H1 (cell line): ENCODE results near the gene AVPR2. TPM values are rescaled to one million over a fixed set of nuclear protein-coding genes. Genes with fewer than 3 reads are reported as not detected.

Experiments used
- CTCF ChIA-PET: fragments of 300-600 bp; sonication (Branson Sonifier 250); formaldehyde crosslinking; loops from one replicate; lab custom pipeline; 2021; ENCODE audit not compliant: partially characterized antibody; lab: Charles Lee
- POLR2A ChIA-PET: fragments of 300-600 bp; sonication (Branson Sonifier 250); formaldehyde crosslinking; loops from one replicate; lab custom pipeline; 2021; ENCODE audit warnings: inconsistent platforms; ENCODE audit not compliant: partially characterized antibody; lab: Charles Lee
- DNase-seq, 2 experiments: peaks; one replicate each; pipeline versions ENCODE4 v3.0.0 to v3.0.0-alpha.2; 2010 to 2022; ENCODE audit warnings: low spot score in 2 of 2, low read depth in 1 of 2, mixed read lengths in 1 of 2
- FAIRE-seq: peaks from 2 replicates; lab custom pipeline; 2011; peaks lifted over from hg19 to GRCh38; lab: Jason Lieb, UNC
- H2AFZ ChIP-seq: 2 replicates; pipeline ENCODE4 v1.8.1; 2012; ENCODE audit warnings: low read length, inconsistent platforms
- H2AK5ac ChIP-seq: 2 replicates; pipeline ENCODE4 v1.6.1; 2013; ENCODE audit warnings: low read depth, low read length
- H2BK120ac ChIP-seq: replicated peaks from 2 replicates; pipeline ENCODE3; 2013; ENCODE audit warnings: low read depth, low read length, inconsistent platforms
- H2BK12ac ChIP-seq: 2 replicates; pipeline ENCODE4 v1.6.1; 2013; ENCODE audit warnings: low read depth, low read length
- H2BK15ac ChIP-seq: 2 replicates; pipeline ENCODE4 v1.6.1; 2013; ENCODE audit warnings: low read length
- H2BK20ac ChIP-seq: 2 replicates; pipeline ENCODE4 v1.6.1; 2013; ENCODE audit warnings: low read length
- H2BK5ac ChIP-seq: 2 replicates; pipeline ENCODE4 v1.6.1; 2013; ENCODE audit warnings: low read depth, low read length
- H3K14ac ChIP-seq: 2 replicates; pipeline ENCODE4 v1.6.1; 2013; ENCODE audit warnings: inconsistent platforms; ENCODE audit not compliant: insufficient read length
- H3K18ac ChIP-seq: 2 replicates; pipeline ENCODE4 v1.6.1; 2013; ENCODE audit warnings: low read length; ENCODE audit errors: extremely low read depth
- H3K23ac ChIP-seq: 2 replicates; pipeline ENCODE4 v1.6.1; 2013; ENCODE audit warnings: inconsistent platforms; ENCODE audit not compliant: insufficient read length
- H3K23me2 ChIP-seq: 2 replicates; pipeline ENCODE4 v1.6.1; 2013; ENCODE audit warnings: low read depth, low read length
- H3K27ac ChIP-seq: 2 replicates; pipeline ENCODE4 v1.6.1; 2011; ENCODE audit warnings: low read depth, low read length, inconsistent platforms
- H3K27me3 ChIP-seq, 4 experiments: replicated peaks in 1 of 4; 1 replicate in 1 of 4; 2 replicates in 3 of 4; pipeline versions ENCODE4 v1.6.1 to v1.8.1; 2011 to 2013; ENCODE audit warnings: low read length in 3 of 4, mild to moderate bottlenecking in 3 of 4, inconsistent platforms in 2 of 4, mixed read lengths in 2 of 4, moderate library complexity in 1 of 4; ENCODE audit not compliant: control insufficient read depth in 3 of 4, insufficient read depth in 3 of 4; ENCODE audit errors: extremely low read depth in 1 of 4
- H3K36me3 ChIP-seq, 4 experiments: 2 replicates each; pipeline versions ENCODE4 v1.6.1 to v1.8.1; 2011 to 2013; ENCODE audit warnings: mild to moderate bottlenecking in 4 of 4, low read length in 3 of 4, moderate library complexity in 2 of 4, control low read depth in 1 of 4, inconsistent platforms in 1 of 4; ENCODE audit not compliant: insufficient read depth in 4 of 4, control insufficient read depth in 2 of 4
- H3K4ac ChIP-seq: replicated peaks from 2 replicates; pipeline ENCODE3; 2013; ENCODE audit warnings: low read length, low read depth, mixed read lengths, inconsistent platforms; ENCODE audit not compliant: insufficient read length
- H3K4me1 ChIP-seq, 4 experiments: replicated peaks in 1 of 4; 1 replicate in 1 of 4; 2 replicates in 3 of 4; pipeline versions ENCODE4 v1.6.1 to v1.8.1; 2011 to 2013; ENCODE audit warnings: low read length in 3 of 4, inconsistent platforms in 2 of 4, mixed read lengths in 1 of 4; ENCODE audit not compliant: insufficient read depth in 4 of 4, control insufficient read depth in 3 of 4
- H3K4me2 ChIP-seq, 2 experiments: 2 replicates each; pipeline versions ENCODE4 v1.6.1 to v1.8.1; 2011 to 2013; ENCODE audit warnings: low read depth in 2 of 2, low read length in 2 of 2, control low read depth in 1 of 2, inconsistent platforms in 1 of 2, mild to moderate bottlenecking in 1 of 2; ENCODE audit not compliant: insufficient read depth in 1 of 2
- H3K4me3 ChIP-seq, 4 experiments: fragments of 200-600, 300-600 bp in 1 of 4; sonication (generic), shearing (Covaris generic), sonication (Bioruptor Twin) in 1 of 4; 2 replicates each; pipeline versions ENCODE4 v1.5.1 to v1.8.1; 2011 to 2016; ENCODE audit warnings: low read length in 4 of 4, low read depth in 3 of 4, control low read depth in 2 of 4, inconsistent platforms in 2 of 4, mild to moderate bottlenecking in 2 of 4, mixed read lengths in 1 of 4, moderate library complexity in 1 of 4; ENCODE audit not compliant: insufficient read depth in 2 of 4; ENCODE audit errors: extremely low read depth in 1 of 4
- H3K56ac ChIP-seq: replicated peaks from 2 replicates; pipeline ENCODE3; 2013; ENCODE audit warnings: low read depth, mild to moderate bottlenecking, mixed read lengths, low read length, inconsistent platforms; ENCODE audit not compliant: insufficient read length
- H3K79me1 ChIP-seq: 2 replicates; pipeline ENCODE4 v1.6.1; 2013; ENCODE audit warnings: low read depth, low read length, control low read depth
- H3K79me2 ChIP-seq, 2 experiments: 2 replicates each; pipeline versions ENCODE4 v1.6.1 to v1.8.1; 2012 to 2013; ENCODE audit warnings: low read length in 2 of 2, mild to moderate bottlenecking in 2 of 2, inconsistent platforms in 1 of 2; ENCODE audit not compliant: insufficient read depth in 2 of 2, control insufficient read depth in 1 of 2
- H3K9ac ChIP-seq, 4 experiments: replicated peaks in 1 of 4; 1 replicate in 1 of 4; 2 replicates in 3 of 4; pipeline versions ENCODE4 v1.6.1 to v1.8.1; 2011 to 2013; ENCODE audit warnings: low read depth in 3 of 4, low read length in 3 of 4, control low read depth in 2 of 4, mild to moderate bottlenecking in 2 of 4, moderate library complexity in 2 of 4, inconsistent platforms in 1 of 4; ENCODE audit errors: extremely low read depth in 1 of 4
- H3K9me3 ChIP-seq, 2 experiments: 2 replicates each; pipeline versions ENCODE4 v1.6.1 to v1.8.1; 2012 to 2013; ENCODE audit warnings: mild to moderate bottlenecking in 2 of 2, moderate library complexity in 2 of 2, control low read depth in 1 of 2, inconsistent platforms in 1 of 2, low read depth in 1 of 2, low read length in 1 of 2, mixed read lengths in 1 of 2; ENCODE audit not compliant: insufficient read depth in 2 of 2
- H4K20me1 ChIP-seq, 2 experiments: replicated peaks in 1 of 2; 2 replicates each; pipeline versions ENCODE3 to v1.8.1; 2011 to 2013; ENCODE audit warnings: inconsistent platforms in 2 of 2, low read length in 2 of 2, mild to moderate bottlenecking in 1 of 2; ENCODE audit not compliant: insufficient read depth in 2 of 2, control insufficient read depth in 1 of 2
- H4K5ac ChIP-seq: 2 replicates; pipeline ENCODE4 v1.6.1; 2013; ENCODE audit warnings: low read length, low read depth, mixed read lengths, inconsistent platforms; ENCODE audit not compliant: insufficient read length
- H4K8ac ChIP-seq: 2 replicates; pipeline ENCODE4 v1.8.0; 2013; ENCODE audit warnings: mild to moderate bottlenecking, moderate library complexity, low read length, inconsistent platforms; ENCODE audit not compliant: insufficient read depth; ENCODE audit errors: extremely low read depth
- H4K91ac ChIP-seq: replicated peaks from 2 replicates; pipeline ENCODE3; 2013; ENCODE audit warnings: low read length, mixed read lengths, inconsistent platforms; ENCODE audit not compliant: insufficient read length
- CTBP2 ChIP-seq: IDR thresholded peaks from 2 replicates; pipeline ENCODE4 v1.7.0; 2011; ENCODE audit warnings: borderline replicate concordance, mild to moderate bottlenecking, moderate library complexity, mixed read lengths, low read length; ENCODE audit not compliant: insufficient read depth, insufficient read length
- CTCF ChIP-seq, 3 experiments: IDR thresholded peaks; 1 replicate in 2 of 3; 2 replicates in 1 of 3; pipeline versions ENCODE4 v1.5.1 to v1.6.1; 2011; ENCODE audit warnings: low read length in 3 of 3, mild to moderate bottlenecking in 3 of 3, inconsistent platforms in 2 of 3, low read depth in 1 of 3, moderate library complexity in 1 of 3; ENCODE audit not compliant: insufficient read depth in 1 of 3; ENCODE audit errors: control extremely low read depth in 1 of 3
- FOSL1 ChIP-seq: IDR thresholded peaks from 2 replicates; pipeline ENCODE4 v1.6.1; 2011; ENCODE audit warnings: mild to moderate bottlenecking, low read depth, low read length, moderate library complexity; ENCODE audit not compliant: insufficient read depth
- PHF8 ChIP-seq: fragments of 200-600 bp; sonication (generic); conservative IDR thresholded peaks from 2 replicates; pipeline ENCODE4 v1.7.1; 2012; ENCODE audit warnings: low read depth, mild to moderate bottlenecking, inconsistent platforms, low read length, moderate library complexity
- SIX5 ChIP-seq: IDR thresholded peaks from 2 replicates; pipeline ENCODE4 v1.6.1; 2011; ENCODE audit warnings: mild to moderate bottlenecking, low read depth, low read length
- TAF7 ChIP-seq: optimal IDR thresholded peaks from 2 replicates; pipeline ENCODE3; 2011; ENCODE audit warnings: low read depth, mild to moderate bottlenecking, inconsistent platforms, low read length, moderate library complexity, borderline replicate concordance
- TBP ChIP-seq: IDR thresholded peaks from 2 replicates; pipeline ENCODE4 v1.6.1; 2011; ENCODE audit warnings: low read depth, low read length, improper control_type of control experiment
- YY1 ChIP-seq: IDR thresholded peaks from 2 replicates; pipeline ENCODE4 v1.6.1; 2011; ENCODE audit warnings: low read depth, mild to moderate bottlenecking, low read length
- WGBS, 2 experiments: shearing (Covaris generic) in 1 of 2; methylation state at CpG; one replicate each; pipeline versions ENCODE4 v1.1.6 to v1.1.7; 2013 to 2015; ENCODE audit warnings: low lambda C conversion rate in 2 of 2, mixed read lengths in 2 of 2, inconsistent platforms in 1 of 2, low coverage in 1 of 2, missing lambda C conversion rate in 1 of 2; ENCODE audit not compliant: insufficient replicate concordance in 2 of 2, insufficient coverage in 1 of 2, insufficient read length in 1 of 2; ENCODE audit errors: extremely low coverage in 1 of 2, missing lambda C conversion rate in 1 of 2; 5-methylcytosine and 5-hydroxymethylcytosine counted together
- polyA plus RNA-seq, 7 experiments: library from polyadenylated mRNA; depleted of rRNA in 3 of 7; stranded (reverse) in 5 of 7; unstranded in 2 of 7; fragments of >200 nt in 5 of 7; fragments of 200-250 nt in 2 of 7; gene quantifications; 1 replicate in 5 of 7; 2 replicates in 1 of 7; 4 replicates in 1 of 7; pipeline versions ENCODE4 v1.2.1 to v1.2.3, GENCODE V29; 2011 to 2013; ENCODE audit warnings: missing spikeins in 2 of 7, mixed read lengths in 2 of 7
- total RNA-seq: library from RNA; stranded (reverse); fragmentation: NEBNext Ultra II Directional; extraction: Animal tissue kit (Norgen Biotek cat#: 25700); gene quantifications from 2 replicates; pipeline ENCODE4 v1.2.1, GENCODE V29; 2021
- TF ChIP-seq, protein P1 (sequence below): IDR thresholded peaks from 2 replicates; pipeline ENCODE4 v1.6.1; 2012; ENCODE audit warnings: low read length, inconsistent platforms

AVPR2 gene
- total and polyA plus RNA-seq, 2 of the 8 experiments (the other 6 are each of a cell fraction or from before 2014, with no cell fraction given): 0.09 TPM; not detected in 1

GRCh38 chrX:153917869-153918268, 13.4 kb downstream of the AVPR2 start:
- CTCF ChIA-PET: interaction anchor here (1.0 to 1.6 kb wide), 2 partner anchors 30 to 143 kb away, joined by 3 to 5 read pairs; no protein-coding TSS in a partner anchor
- POLR2A ChIA-PET: interaction anchor here (1.0 to 14.9 kb wide), 3 partner anchors 10 to 24 kb away, joined by 3 to 231 read pairs (median 5); partner anchors contain the start of genes NAA10 and RENBP
- TF ChIP-seq CTCF (IDR thresholded peaks at IDR 0.05; ENCODE audit: control extremely low read depth in 1 of 3, insufficient read depth in 1 of 3, low read depth in 1 of 3, low read length in 3 of 3) (no peak), PHF8 (no peak), TAF7 (no peak), CTBP2 (no peak), YY1 (no peak), TBP (no peak), SIX5 (no peak), FOSL1 (no peak)
- TF ChIP-seq, protein P1, sequence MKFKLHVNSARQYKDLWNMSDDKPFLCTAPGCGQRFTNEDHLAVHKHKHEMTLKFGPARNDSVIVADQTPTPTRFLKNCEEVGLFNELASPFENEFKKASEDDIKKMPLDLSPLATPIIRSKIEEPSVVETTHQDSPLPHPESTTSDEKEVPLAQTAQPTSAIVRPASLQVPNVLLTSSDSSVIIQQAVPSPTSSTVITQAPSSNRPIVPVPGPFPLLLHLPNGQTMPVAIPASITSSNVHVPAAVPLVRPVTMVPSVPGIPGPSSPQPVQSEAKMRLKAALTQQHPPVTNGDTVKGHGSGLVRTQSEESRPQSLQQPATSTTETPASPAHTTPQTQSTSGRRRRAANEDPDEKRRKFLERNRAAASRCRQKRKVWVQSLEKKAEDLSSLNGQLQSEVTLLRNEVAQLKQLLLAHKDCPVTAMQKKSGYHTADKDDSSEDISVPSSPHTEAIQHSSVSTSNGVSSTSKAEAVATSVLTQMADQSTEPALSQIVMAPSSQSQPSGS: no peak

More at GRCh38 chrX:153917869-153918268, 13.4 kb downstream of the AVPR2 start:
- H2AFZ ChIP-seq: no peak overlapping the region
- H3K27me3 ChIP-seq: no peaks in the 10 kb centered on the region
- no peak overlapping the region for H3K18ac ChIP-seq
- H3K36me3 ChIP-seq: 0 out of 8 replicates have a peak, but pooled peaks cover 0 to 2% (median 0%) of the 10 kb centered on the region in 4 experiments
- H2BK20ac ChIP-seq: no peak overlapping the region
- FAIRE-seq: no peak
- no peaks in the 10 kb centered on the region for H3K4me1 ChIP-seq
- H3K14ac ChIP-seq: no peak overlapping the region
- H3K9ac ChIP-seq: no peak overlapping the region
- H3K27ac ChIP-seq: no peak overlapping the region
- no peak overlapping the region for H2AK5ac ChIP-seq
- no peak overlapping the region for H4K8ac ChIP-seq
- H3K4me3 ChIP-seq: no peak overlapping the region
- no peaks in the 10 kb centered on the region for H3K23me2 ChIP-seq
- no peak overlapping the region for H3K56ac ChIP-seq
- no peak for DNase-seq
- H3K4me2 ChIP-seq: no peak overlapping the region
- WGBS, 2 experiments: 96% methylated on average over 6 of the region's 6 CpGs; no CpG with 5 or more reads in 1 of the 2 experiments
- no peak overlapping the region for H4K91ac ChIP-seq
- no peak overlapping the region for H2BK12ac ChIP-seq
- no peak overlapping the region for H2BK5ac ChIP-seq
- no peak overlapping the region for H3K23ac ChIP-seq
- no peaks in the 10 kb centered on the region for H3K79me2 ChIP-seq
- H3K9me3 ChIP-seq: no peaks in the 10 kb centered on the region
- H4K20me1 ChIP-seq: peaks cover 0 to 2% of the 10 kb centered on the region in 2 experiments
- no peak overlapping the region for H3K4ac ChIP-seq
- no peak overlapping the region for H4K5ac ChIP-seq
- no peak overlapping the region for H2BK15ac ChIP-seq
- H2BK120ac ChIP-seq: no peak overlapping the region
- no peaks in the 10 kb centered on the region for H3K79me1 ChIP-seq
